Epithelial cell of prostate (primary cell): ENCODE data around the gene DUSP2.
A peak's percentile ranks its signal among the peaks of the same experiment; 100 is the strongest.

Experiments used
- DNase-seq: peaks from one replicate; pipeline ENCODE4 v3.0.0-alpha.2; 2011; ENCODE audit warnings: low read depth, low spot score
- H3K27ac ChIP-seq: fragments of 450-650 bp; 2 replicates; pipeline ENCODE4 v1.5.1; 2017; ENCODE audit warnings: mild to moderate bottlenecking

Gene DUSP2

DNA sequence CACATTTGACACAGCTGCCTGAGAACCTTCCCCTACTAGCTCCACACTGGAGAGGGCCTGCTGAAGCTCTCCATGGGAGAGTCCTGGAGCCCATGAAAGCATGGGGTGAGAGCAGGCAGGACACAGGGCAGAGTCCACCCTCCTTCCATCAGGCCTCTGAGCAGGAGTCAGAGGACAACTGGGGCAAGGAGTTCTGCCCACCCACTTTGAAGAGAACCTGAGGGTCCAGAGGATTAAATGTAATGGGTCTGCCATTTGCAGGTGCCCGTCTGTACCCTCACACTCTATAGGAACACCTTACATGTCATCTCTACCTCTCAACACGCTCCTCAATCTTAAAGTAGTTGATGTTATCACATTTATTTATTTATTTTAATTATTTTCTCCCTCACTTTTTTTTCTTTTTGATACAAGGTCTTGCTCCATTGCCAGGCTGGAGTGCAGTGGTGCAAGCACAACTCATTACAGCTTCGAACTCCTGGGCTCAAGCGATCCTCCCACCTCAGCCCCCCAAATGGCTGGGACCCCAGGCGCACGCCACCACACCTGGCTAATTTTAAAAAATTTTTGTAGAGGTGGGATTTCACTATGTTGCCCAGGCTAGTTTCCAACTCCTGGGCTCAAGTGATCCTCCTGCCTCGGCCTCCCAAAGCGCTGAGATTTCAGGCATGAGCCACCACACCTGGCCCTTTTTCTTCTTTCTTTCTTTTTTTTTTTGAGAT, 39.1 kb downstream of the DUSP2 start:
- no peak for DNase-seq
- no peak overlapping the region for H3K27ac ChIP-seq

GRCh38 chr2:96105152-96105915, 39.9 kb downstream of the DUSP2 start:
- H3K27ac ChIP-seq = no peak overlapping the region
- DNase-seq = no peak

DNA sequence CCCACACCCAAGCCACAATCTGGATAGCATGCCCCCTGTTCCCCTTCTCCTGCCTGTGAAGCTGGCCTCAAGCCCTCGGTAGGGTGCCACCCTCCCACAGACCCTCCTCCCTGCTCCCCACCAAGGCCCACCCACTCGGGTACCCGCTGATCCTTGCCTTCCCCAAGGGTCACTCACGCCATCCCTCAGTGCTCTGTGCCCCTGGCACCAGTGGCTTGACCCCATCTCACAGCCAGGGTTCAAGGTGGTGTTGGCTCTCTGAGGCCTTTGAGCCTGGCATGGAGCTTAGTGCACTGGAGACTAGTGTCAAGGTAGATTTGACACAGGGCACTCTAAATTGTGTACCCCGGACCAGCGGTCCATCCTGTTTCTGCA, 40.8 kb downstream of the DUSP2 start:
- DNase-seq = no peak
- H3K27ac ChIP-seq = no peak overlapping the region

DNA sequence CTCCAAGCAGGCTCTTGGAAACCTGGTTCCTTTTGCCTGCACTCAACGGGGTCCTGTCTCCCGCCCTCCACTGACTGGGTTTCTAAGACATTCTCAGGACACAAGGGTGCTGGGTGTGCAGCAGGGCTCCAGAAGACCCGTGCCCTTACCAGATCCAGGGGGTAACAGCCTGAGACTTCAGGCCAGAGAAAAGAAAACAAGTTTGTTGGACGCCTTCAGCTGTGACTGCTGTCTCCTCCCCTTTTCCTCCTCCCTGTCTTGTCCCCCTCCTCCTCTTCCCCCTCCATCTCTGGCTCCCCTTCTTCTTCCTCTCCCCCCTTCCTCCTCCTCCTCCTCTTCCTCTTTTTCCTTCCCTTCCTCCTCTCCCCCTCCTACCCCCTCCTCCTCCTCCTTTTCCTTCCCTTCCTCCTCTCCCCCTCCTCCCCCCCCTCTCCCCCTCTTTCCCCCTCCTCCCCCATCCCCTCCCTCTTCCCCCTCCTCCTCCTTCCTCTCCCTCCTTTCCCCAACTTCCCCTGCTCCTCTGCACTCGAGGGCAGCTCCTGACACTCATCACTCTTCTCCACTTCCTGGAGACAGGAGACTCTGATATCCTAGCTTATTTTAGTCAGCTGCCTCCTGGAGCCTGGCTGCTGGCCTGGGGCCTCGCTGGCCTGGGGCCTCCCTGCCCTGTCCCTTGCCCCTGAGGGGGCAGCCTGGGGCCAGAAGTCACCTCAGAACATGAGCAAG, 41.3 kb downstream of the DUSP2 start:
- no peak overlapping the region for H3K27ac ChIP-seq
- no peak for DNase-seq

GRCh38 chr2:96103187-96103601, 42.0 kb downstream of the DUSP2 start:
- no peak overlapping the region for H3K27ac ChIP-seq
- DNase-seq = no peak

- no peak overlapping the region for H3K27ac ChIP-seq
- no peak for DNase-seq
Measured at GRCh38 chr2:96102596-96103186, 42.5 kb downstream of the DUSP2 start.

DNA sequence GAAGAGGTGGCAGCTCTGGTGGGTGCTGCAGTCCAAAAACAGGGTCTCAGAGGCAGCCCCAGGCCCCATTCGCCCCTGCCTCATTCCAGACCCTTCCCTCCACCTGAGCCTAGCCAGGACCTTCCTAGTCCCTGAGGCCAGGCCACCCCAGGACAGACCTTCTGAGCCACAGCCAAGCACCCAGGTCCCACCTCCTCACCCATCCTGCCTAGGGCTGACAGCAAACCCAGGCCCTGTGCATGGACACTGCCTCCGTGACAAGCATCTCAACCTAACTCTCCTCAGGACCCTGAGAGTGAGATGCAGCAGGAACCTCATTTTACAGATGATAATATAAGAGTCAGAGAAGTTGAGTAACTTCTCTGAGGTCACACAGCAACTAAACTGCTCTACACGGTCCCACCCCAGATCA, 44.3 kb downstream of the DUSP2 start:
- no peak overlapping the region for H3K27ac ChIP-seq
- no peak for DNase-seq

DNA sequence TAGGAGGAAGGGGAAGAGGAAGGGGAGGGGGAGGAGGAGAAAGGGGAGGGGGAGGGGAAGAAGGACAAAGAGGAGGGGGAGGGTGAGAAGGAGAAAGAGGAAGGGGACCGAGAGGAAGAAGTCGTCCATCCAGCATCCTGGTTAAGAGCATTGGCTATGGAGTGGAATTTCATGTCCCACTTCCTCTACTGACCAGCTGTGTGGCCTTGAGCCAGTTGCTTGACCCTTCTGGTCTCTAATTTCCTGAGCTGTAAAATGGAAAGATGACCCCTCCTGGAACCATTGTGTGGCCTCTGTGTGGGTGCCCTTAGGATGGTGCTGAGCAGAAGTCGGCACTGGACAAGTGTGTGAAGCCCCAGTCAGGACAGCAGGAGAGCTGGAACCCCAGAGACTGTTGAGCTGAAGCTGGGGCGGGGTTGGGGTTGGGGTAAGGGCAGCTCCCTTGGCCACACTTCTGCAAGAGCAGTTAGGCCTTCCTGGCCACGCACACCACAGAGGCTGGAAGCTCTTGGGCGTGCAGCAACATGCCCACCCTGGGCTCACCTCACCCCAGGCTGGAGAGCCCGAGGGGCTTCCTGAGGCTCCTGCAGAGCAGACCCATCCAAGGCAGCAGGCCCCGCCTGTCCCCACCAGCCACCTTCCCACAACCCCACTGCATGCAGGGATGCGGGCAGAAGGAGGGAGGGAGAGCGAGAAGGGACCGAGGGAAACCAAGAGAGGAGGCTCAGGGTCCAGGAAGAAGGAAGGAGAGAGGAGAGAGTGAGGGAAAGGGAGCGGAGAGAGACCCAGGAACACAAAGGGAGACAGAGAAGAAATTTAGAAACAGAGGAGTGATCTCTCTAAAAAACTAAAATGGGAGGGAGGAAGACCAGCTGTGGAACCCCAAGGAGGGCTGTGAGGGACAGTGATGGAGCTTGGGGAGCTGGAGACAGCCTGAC, 45.1 kb downstream of the DUSP2 start:
- peak; percentile 14 for DNase-seq
- H3K27ac ChIP-seq = no peak overlapping the region

- DNase-seq = no peak
- no peak overlapping the region for H3K27ac ChIP-seq
Measured at GRCh38 chr2:96098900-96099590, 46.2 kb downstream of the DUSP2 start.

DNA sequence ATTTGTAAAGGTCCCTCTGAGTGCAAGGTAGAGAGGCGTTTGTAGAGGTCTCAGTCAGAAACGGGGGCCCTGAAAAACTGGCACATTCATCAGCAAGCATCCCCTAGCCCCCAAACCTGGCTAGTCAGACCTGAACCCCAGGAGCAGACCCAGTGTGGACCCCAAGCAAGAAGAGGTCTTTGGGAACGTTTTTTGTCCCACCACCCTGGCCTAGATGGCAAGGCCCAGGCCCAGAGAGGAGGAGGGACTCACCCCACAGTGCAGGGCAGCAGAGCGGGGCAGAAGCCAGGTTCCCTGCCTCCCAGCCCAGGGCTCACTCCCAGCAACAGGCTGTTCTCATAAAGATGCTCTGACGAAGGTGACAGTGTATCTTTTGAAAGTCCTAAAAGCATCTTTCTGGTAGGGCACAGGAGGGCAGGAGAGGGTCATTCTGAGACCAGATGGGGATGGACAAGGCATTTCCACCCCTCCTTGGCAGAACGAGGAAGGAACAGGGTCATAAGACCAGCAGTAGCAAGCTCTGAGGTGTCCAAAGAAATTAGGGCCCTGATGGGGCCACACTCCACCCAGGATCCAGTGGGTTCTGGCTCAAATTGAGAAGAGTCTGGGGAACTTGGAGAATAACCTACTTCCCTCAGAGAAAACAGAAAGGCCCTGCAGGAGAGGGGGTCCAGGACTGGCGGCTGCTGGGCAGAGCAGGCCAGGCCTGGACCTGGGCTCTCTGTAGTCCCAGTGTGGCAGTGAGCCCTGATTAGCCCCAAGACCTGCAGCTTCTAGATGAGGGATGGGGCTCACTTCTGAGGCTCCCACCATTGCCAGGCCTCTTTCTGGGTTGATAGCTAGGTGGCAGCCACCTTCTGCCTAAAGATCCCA, 47.1 kb downstream of the DUSP2 start:
- no peak overlapping the region for H3K27ac ChIP-seq
- DNase-seq = no peak

DNA sequence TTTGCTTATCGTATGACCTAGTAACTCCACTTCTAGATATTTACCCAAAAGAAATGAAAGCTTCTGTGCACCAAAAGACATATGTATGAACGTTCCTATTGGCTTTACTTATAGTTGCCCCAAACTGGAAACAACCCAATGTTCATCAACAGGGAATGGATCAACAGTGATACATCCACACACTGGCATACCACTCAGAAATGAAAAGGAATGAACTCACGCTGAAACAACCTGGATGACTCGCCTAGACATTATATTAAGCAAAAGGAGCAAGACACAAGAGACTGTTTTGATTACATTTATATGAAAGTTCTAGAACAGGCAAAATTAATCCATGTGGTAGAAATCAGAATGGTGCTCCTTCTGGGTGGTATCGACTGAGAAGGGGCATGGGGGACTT, 47.8 kb downstream of the DUSP2 start:
- no peak overlapping the region for H3K27ac ChIP-seq
- no peak for DNase-seq

GRCh38 chr2:96095116-96095636, 50.1 kb downstream of the DUSP2 start:
- H3K27ac ChIP-seq = no peak overlapping the region

GRCh38 chr2:96093528-96093927, 51.7 kb downstream of the DUSP2 start:
- no peak for DNase-seq
- no peak overlapping the region for H3K27ac ChIP-seq

More at GRCh38 chr2:96095116-96095636, 50.1 kb downstream of the DUSP2 start:
- no peak for DNase-seq
